ENCODE results near the gene KCNQ1.

Gene KCNQ1

DNA sequence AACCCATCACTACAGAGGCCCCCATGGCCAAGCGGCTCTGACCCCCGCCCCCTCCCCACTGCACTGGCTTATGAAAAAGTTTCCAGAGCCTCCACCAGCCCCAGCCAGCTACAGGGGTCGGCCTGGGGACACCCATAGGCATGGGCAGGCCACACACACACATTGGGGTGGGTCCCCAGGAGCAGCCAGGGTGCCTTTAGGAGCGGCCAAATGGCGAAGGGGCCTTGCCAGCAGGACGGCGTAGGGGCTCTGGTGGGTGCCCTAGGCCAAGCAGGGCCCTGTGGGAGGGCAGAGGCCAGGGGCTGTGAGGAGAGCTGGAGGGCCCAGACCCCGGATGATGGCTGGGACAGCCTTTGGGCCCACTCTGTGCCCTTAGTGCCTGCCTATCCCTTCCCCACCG lies 34.2 kb upstream of the KCNQ1 start:
- no peak for DNase-seq (ENCODE audit: low read depth)
- no peak for TF ChIP-seq CTCF (IDR thresholded peaks at IDR 0.05; ENCODE audit: insufficient read depth, low read depth, low read length, missing control alignments)
- H3K4me3 ChIP-seq (ENCODE audit: low read length): no peak overlapping the region

DNA sequence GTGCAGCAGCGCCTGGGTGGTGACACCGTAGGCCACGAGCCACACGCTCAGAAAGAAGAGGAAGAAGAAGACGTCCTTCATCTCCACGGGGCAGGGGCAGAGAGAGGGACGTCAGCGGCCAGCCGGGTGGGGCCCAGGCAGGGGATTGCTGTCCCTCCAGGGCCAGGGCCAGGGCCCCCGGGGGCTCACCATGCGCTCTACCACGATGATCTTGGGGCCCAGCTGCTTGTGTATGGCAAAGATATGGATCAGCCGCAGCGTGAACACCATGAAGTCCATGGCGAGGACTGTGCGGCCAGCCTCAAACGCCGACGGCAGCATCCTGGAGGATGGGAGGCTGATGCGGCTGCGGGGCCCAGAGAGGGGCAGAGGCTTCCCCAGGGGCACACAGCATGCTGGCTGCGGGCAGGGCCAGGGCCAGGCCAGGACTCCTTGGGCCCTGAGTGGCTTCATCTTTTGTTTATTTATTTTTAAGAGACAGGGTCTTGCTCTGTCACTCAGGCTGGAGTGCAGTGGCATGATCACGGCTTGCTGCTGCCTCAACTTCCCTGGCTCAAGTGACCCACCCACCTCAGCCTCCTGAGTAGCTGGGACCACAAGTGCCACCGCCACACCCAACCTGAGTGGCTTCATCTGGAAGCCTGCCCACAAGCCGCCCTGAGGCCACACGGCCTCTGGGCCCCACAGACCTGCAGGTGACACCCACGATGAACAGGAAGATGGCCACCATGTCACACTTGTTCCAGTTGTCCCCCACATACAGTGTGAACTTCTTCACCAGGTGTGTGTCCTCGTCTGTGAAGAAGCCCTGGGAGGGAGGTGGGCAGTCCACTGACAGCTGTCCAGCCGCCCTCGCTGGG lies 33.1 kb upstream of the KCNQ1 start:
- no peak for DNase-seq (ENCODE audit: low read depth)
- H3K4me3 ChIP-seq (ENCODE audit: low read length): no peak overlapping the region
- TF ChIP-seq CTCF (IDR thresholded peaks at IDR 0.05; ENCODE audit: insufficient read depth, low read depth, low read length, missing control alignments): no peak

DNA sequence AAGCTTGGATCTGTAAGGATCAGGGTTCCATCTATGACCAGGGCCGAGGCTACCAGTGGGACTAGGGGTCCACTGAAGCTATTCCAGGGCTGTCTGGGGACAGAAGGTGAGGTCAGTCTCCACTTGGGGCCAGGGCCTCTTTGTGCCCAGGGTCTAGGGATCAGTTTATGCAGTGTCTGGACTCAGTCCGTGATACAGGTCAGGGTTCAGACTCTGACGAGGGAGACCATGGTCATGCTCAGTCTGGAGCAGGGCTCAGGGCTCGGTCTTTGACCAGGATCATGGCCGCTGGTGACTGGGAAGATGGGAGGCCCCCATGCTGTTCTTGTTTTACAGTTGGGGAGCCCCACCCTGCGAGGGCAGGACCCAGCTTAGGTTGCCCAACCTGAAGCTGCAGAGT lies 32.5 kb upstream of the KCNQ1 start:
- no peak overlapping the region for H3K4me3 ChIP-seq (ENCODE audit: low read length)
- TF ChIP-seq CTCF (IDR thresholded peaks at IDR 0.05; ENCODE audit: insufficient read depth, low read depth, low read length, missing control alignments): no peak
- DNase-seq (ENCODE audit: low read depth): no peak

DNA sequence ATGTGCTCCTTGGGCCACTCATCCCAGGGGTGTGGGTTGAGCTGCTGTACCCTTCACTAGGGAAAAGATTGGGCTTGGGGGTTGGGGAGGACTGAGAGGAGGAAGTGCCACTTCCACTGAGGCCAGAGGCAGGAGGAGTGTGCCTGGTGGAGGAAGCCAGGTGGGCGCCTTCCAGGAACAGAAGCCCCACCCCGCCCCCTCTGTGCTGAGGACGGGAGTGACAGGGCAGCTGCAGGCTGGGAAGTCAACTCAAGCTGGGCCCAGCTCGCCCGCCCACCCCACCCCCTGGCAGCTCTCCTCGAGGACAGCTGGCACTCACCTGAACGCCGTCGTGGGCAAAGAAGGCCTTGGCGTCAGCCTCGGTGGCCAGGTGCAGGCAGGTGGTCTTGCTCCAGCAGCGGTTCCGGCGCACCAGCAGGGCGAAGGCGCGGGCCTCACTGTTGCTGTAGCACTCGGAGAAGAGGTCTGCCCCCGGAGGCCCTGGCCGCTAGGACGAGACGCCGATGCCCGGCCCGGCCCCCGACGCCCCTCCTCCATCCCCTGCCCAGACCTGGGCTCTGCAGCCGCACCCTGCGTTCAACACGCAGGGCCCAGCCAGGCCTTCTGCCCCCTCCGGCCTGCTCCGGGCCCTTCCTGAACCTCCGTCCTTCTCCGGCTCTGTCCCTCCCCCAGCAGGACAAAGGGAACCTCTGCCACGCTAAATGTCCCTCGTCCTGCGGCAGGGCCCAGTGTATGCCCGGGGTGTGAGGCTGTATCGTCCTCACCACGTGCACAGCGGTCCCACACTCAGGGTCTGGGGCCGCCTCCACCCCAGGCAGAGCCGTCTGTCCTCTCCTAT lies 30.8 kb upstream of the KCNQ1 start:
- DNase-seq (ENCODE audit: low read depth): no peak
- no peak overlapping the region for H3K4me3 ChIP-seq (ENCODE audit: low read length)
- no peak for TF ChIP-seq CTCF (IDR thresholded peaks at IDR 0.05; ENCODE audit: insufficient read depth, low read depth, low read length, missing control alignments)

DNA sequence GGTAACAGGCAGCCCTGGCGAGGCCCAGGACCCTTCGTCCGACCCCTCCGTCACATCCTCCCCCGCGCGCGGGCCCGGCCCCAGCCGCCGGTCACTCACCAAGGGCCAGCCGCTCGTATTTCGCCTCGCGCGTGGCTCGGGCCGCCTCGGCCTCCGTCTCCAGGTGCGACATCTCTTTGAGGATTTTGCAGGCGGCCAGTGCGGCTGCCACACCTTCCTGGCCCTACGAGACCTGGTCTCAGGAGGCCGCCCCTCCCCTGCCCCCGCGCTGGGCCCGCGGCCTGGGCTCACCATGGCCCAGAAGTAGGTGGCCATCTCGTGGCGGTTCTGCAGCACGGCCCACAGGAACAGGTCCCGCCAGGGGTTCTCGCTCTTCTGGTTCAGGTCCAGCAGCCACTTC lies 30.2 kb upstream of the KCNQ1 start:
- no peak for TF ChIP-seq CTCF (IDR thresholded peaks at IDR 0.05; ENCODE audit: insufficient read depth, low read depth, low read length, missing control alignments)
- H3K4me3 ChIP-seq (ENCODE audit: low read length): no peak overlapping the region
- DNase-seq (ENCODE audit: low read depth): no peak

DNA sequence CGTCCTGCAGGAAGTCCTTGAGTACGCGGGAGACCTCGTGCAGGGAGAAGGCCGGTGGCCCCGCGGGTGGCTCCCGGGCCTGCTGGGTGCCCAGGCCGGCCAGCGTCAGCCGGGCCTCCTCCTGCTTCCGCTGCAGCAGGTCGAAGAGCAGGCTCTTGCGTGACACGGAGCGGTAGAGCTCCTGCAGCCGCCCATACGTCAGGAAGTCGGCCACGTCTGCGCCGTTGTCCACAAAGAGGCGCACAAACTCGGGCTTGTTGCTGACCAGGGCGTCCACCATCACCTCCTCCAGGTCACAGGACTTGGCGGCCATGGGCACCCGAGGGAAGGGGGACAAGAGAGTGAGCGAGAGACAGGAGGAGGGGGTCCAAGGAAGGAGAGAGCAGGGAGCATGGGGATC lies 29.6 kb upstream of the KCNQ1 start:
- H3K4me3 ChIP-seq (ENCODE audit: low read length): no peak overlapping the region
- TF ChIP-seq CTCF (IDR thresholded peaks at IDR 0.05; ENCODE audit: insufficient read depth, low read depth, low read length, missing control alignments): no peak
- no peak for DNase-seq (ENCODE audit: low read depth)

Measured in epithelial cell of esophagus (primary cell).